HCT116 (cell line): ENCODE data around the gene TEDC1. TPM values are rescaled to one million over a fixed set of nuclear protein-coding genes. Genes with fewer than 3 reads are reported as not detected.

ENCODE experiments used
- ATAC-seq: fragments of 200-7000 bp; cut with Tn5 transposase; 2 replicates; pipeline ENCODE4 v1.9.1; 2020; ENCODE audit warnings: mild to moderate bottlenecking, moderate library complexity
- BruUV-seq: library from RNA; stranded (reverse); fragments of 400-500 nt; replicated peaks from 2 replicates; lab custom pipeline; 2021; lab: Mats Ljungman, UMichigan
- CTCF ChIA-PET: fragments of 300-600 bp; sonication (Branson Sonifier 250); formaldehyde crosslinking; loops from one replicate; lab custom pipeline; 2021; ENCODE audit warnings: antibody characterized with exemption; lab: Charles Lee
- POLR2A ChIA-PET: fragments of 300-600, 350-600 bp; sonication (Branson Sonifier 250); formaldehyde crosslinking; loops from one replicate; lab custom pipeline; 2021; ENCODE audit warnings: antibody characterized with exemption; lab: Charles Lee
- RAD21 ChIA-PET, 2 experiments: fragments of 300-600 bp; sonication (Branson Sonifier 250); formaldehyde crosslinking; loops; one replicate each; lab custom pipeline; 2023; ENCODE audit warnings: low total read pairs in 2 of 2; ENCODE audit not compliant: uncharacterized antibody in 2 of 2, unreplicated experiment in 2 of 2, low non-redundant PET in 1 of 2; lab: Charles Lee
- DNase-seq: peaks from one replicate; pipeline ENCODE4 v3.0.0-alpha.2; 2010; ENCODE audit warnings: low read depth, low spot score
- H2AFZ ChIP-seq: fragments of 200-600 bp; shearing (Covaris generic), sonication (generic); 2 replicates; pipeline ENCODE4 v1.6.1; 2017; ENCODE audit warnings: low read depth, mixed run types, mixed read lengths, antibody characterized with exemption, low read length; ENCODE audit not compliant: poor library complexity, severe bottlenecking
- H3K27ac ChIP-seq: 2 replicates; pipeline ENCODE4 v1.5.1; 2012; ENCODE audit warnings: low read depth, low read length
- H3K27me3 ChIP-seq: fragments of 200-600 bp; sonication (generic); 2 replicates; pipeline ENCODE4 v1.6.1; 2016; ENCODE audit warnings: mixed run types, low read length, mixed read lengths; ENCODE audit not compliant: insufficient read depth
- H3K36me3 ChIP-seq, 2 experiments: fragments of 200-500 bp in 1 of 2; fragments of 200-600 bp in 1 of 2; sonication (Bioruptor generic) in 1 of 2; sonication (generic) in 1 of 2; 2 replicates each; pipeline versions ENCODE4 v1.5.1 to v1.6.1; 2014 to 2016; ENCODE audit warnings: low read length in 2 of 2, inconsistent platforms in 1 of 2, mixed read lengths in 1 of 2, mixed run types in 1 of 2; ENCODE audit not compliant: insufficient read depth in 2 of 2, control insufficient read depth in 1 of 2
- H3K4me1 ChIP-seq, 2 experiments: fragments of 200-600 bp in 1 of 2; sonication (generic) in 1 of 2; 2 replicates each; pipeline versions ENCODE4 v1.5.1 to v1.6.1; 2012 to 2017; ENCODE audit warnings: low read length in 2 of 2, inconsistent platforms in 1 of 2, mild to moderate bottlenecking in 1 of 2, mixed read lengths in 1 of 2, mixed run types in 1 of 2, moderate library complexity in 1 of 2; ENCODE audit not compliant: insufficient read depth in 2 of 2, control insufficient read depth in 1 of 2
- H3K4me2 ChIP-seq: fragments of 200-600 bp; sonication (generic); 2 replicates; pipeline ENCODE4 v1.6.1; 2017; ENCODE audit warnings: mixed run types, low read length, mixed read lengths
- H3K4me3 ChIP-seq, 2 experiments: fragments of 200-600 bp in 1 of 2; sonication (generic) in 1 of 2; replicated peaks in 1 of 2; 2 replicates each; pipeline ENCODE4 v1.5.1; 2011 to 2016; ENCODE audit warnings: low read length in 2 of 2, control low read depth in 1 of 2, low read depth in 1 of 2, mild to moderate bottlenecking in 1 of 2, mixed read lengths in 1 of 2, mixed run types in 1 of 2
- H3K79me2 ChIP-seq: fragments of 200-600 bp; sonication (generic); 2 replicates; pipeline ENCODE4 v1.6.1; 2017; ENCODE audit warnings: mild to moderate bottlenecking, mixed run types, low read length, moderate library complexity, mixed read lengths; ENCODE audit not compliant: insufficient read depth
- H3K9ac ChIP-seq: fragments of 200-600 bp; sonication (generic); 2 replicates; pipeline ENCODE4 v1.6.1; 2016; ENCODE audit warnings: low read length, mixed read lengths
- H3K9me2 ChIP-seq: fragments of 200-600 bp; sonication (generic), shearing (Covaris generic); 2 replicates; pipeline ENCODE4 v1.6.1; 2017; ENCODE audit warnings: mixed run types, mild to moderate bottlenecking, moderate library complexity; ENCODE audit not compliant: insufficient read depth
- H3K9me3 ChIP-seq, 2 experiments: fragments of 200-500 bp in 1 of 2; fragments of 200-600 bp in 1 of 2; sonication (Bioruptor generic) in 1 of 2; sonication (generic) in 1 of 2; 2 replicates each; pipeline ENCODE4 v1.6.1; 2014 to 2017; ENCODE audit warnings: low read length in 2 of 2, mixed read lengths in 2 of 2, inconsistent platforms in 1 of 2, low read depth in 1 of 2, mild to moderate bottlenecking in 1 of 2, mixed run types in 1 of 2, moderate library complexity in 1 of 2; ENCODE audit not compliant: control insufficient read depth in 1 of 2, insufficient read depth in 1 of 2
- H4K20me1 ChIP-seq: fragments of 200-600 bp; sonication (generic), shearing (Covaris generic); 2 replicates; pipeline ENCODE4 v1.6.1; 2017; ENCODE audit warnings: mixed run types, mild to moderate bottlenecking, moderate library complexity; ENCODE audit not compliant: insufficient read depth
- CEBPB ChIP-seq: IDR thresholded peaks from 2 replicates; pipeline ENCODE4 v1.6.1; 2012; ENCODE audit warnings: low read depth
- FOSL1 ChIP-seq: IDR thresholded peaks from 2 replicates; pipeline ENCODE4 v1.6.1; 2012; ENCODE audit warnings: low read depth
- POLR2AphosphoS5 ChIP-seq: IDR thresholded peaks from 2 replicates; pipeline ENCODE4 v1.6.1; 2011; ENCODE audit warnings: mild to moderate bottlenecking, low read depth, low read length, moderate library complexity
- SIN3A ChIP-seq: IDR thresholded peaks from 2 replicates; pipeline ENCODE4 v1.6.1; 2012; ENCODE audit warnings: low read depth
- SRF ChIP-seq: IDR thresholded peaks from 2 replicates; pipeline ENCODE4 v1.6.1; 2012; ENCODE audit warnings: low read depth
- ZBTB33 ChIP-seq: IDR thresholded peaks from 2 replicates; pipeline ENCODE4 v1.6.1; 2011; ENCODE audit warnings: mild to moderate bottlenecking, low read length, moderate library complexity; ENCODE audit not compliant: insufficient replicate concordance; ENCODE audit errors: extremely low read depth
- ZFX ChIP-seq: fragments of 450-650 bp; IDR thresholded peaks from 2 replicates; pipeline ENCODE4 v1.6.1; 2017
- intact Hi-C: fragments of 100-400 bp; cut with micrococcal nuclease; formaldehyde crosslinking; loops from 2 replicates; pipeline ENCODE4 v1.10.0; 2022
- total RNA-seq: library from RNA; stranded (reverse); gene quantifications from one replicate; pipeline ENCODE4 v1.2.1, GENCODE V29; 2021; ENCODE audit not compliant: unreplicated experiment

TEDC1 gene
- total RNA-seq, 1 experiment from 2014 or later, result 40.4 TPM

GRCh38 chr14:105477660-105478397 is 13.2 kb upstream of the TEDC1 start:
- ATAC-seq (no peak), DNase-seq (no peak)
- Histone ChIP-seq H2AFZ (no peak overlapping the region), H3K79me2 (no peaks in the 10 kb centered on the region), H3K27me3 (no peaks in the 10 kb centered on the region), H3K4me2 (no peak overlapping the region), H3K9me2 (no peaks in the 10 kb centered on the region), H3K27ac (no peak overlapping the region), H3K4me1 (peaks cover 31 to 55% of the 10 kb centered on the region in 2 experiments), H3K36me3 (no peaks in the 10 kb centered on the region), H3K9me3 (no peaks in the 10 kb centered on the region), H3K9ac (no peak overlapping the region), H4K20me1 (no peaks in the 10 kb centered on the region), H3K4me3 (no peak overlapping the region)
- BruUV-seq, result no TSS peak
- ChIA-PET CTCF (no interaction called here), RAD21 (no interaction called here), POLR2A (no interaction called here)
- intact Hi-C loops, result no loop called here
- TF ChIP-seq ZFX (no peak), SIN3A (no peak), ZBTB33 (no peak), FOSL1 (no peak), SRF (no peak), CEBPB (no peak), POLR2AphosphoS5 (no peak)
